ENCODE measurements around the gene SHROOM3. TPM values are rescaled to one million over a fixed set of nuclear protein-coding genes. Genes with fewer than 3 reads are reported as not detected.

SHROOM3 gene
- total and polyA plus RNA-seq, 2 donors: 11.7 to 16.6 TPM

- Histone ChIP-seq H3K4me3 (ENCODE audit: low read depth, low read length) (no peak overlapping the region), H3K27ac (ENCODE audit: low read depth) (peak overlapping the region; percentile 62), H3K36me3 (ENCODE audit: insufficient read depth) (no peaks in the 10 kb centered on the region), H3K4me1 (ENCODE audit: insufficient read depth) (no peaks in the 10 kb centered on the region)
- no peak for DNase-seq (ENCODE audit: extremely low spot score)
- WGBS: 23% methylated on average over 2 of the region's 2 CpGs
Measured at GRCh38 chr4:76737771-76738085, 302.7 kb downstream of the SHROOM3 start.

DNA sequence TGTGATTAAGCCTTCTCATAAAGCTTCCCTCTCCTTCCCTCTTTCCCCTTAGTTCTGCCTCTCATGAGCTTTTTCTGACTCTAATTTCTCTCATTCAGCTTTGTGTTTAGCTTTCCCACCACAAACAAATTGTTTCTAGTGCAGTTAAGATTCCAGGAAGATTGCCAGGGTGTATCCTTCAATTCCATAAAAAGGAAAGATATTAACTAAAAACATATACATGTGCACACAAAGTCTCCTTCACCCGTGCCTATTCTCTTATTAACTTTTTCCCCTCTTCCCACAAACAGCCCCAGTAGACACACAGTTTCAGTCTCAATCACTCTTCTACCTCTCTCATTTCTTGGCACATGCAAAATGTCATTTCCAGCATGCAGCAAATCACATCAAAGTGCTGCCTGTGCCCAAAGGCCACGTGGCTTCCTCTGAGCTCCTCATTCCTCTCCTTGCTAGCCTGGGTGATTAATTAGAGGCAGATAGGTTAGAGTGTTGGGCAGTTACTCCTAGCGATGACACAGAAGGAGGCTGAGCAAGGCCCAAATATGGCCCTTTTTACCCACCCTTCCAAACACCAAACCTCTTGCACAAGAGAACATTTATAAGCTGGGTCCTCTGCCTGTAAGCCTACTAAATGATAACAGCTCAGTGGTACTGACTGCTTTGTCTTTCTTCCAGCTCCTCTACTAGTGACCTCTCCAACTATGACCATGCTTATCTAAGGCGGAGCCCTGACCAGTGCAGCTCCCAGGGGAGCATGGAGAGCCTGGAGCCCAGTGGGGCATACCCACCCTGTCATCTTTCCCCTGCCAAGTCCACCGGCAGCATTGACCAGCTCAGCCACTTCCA is 303.3 kb downstream of the SHROOM3 start:
- Histone ChIP-seq H3K4me3 (ENCODE audit: low read depth, low read length) (no peak overlapping the region), H3K36me3 (ENCODE audit: insufficient read depth) (no peaks in the 10 kb centered on the region), H3K27ac (ENCODE audit: low read depth) (peak overlapping the region; percentile 77), H3K4me1 (ENCODE audit: insufficient read depth) (no peaks in the 10 kb centered on the region)
- 29% methylated on average over 5 of the region's 5 CpGs for WGBS
- peak; percentile 42 for DNase-seq (ENCODE audit: extremely low spot score)

- no peak for DNase-seq (ENCODE audit: extremely low spot score)
- Histone ChIP-seq H3K4me3 (ENCODE audit: low read depth, low read length) (no peak overlapping the region), H3K36me3 (ENCODE audit: insufficient read depth) (no peaks in the 10 kb centered on the region), H3K27ac (ENCODE audit: low read depth) (no peak overlapping the region), H3K4me1 (ENCODE audit: insufficient read depth) (no peaks in the 10 kb centered on the region)
- WGBS: 95% methylated on average over 24 of the region's 24 CpGs
Measured at GRCh38 chr4:76740192-76740591, 305.2 kb downstream of the SHROOM3 start.

- Histone ChIP-seq H3K4me1 (ENCODE audit: insufficient read depth) (no peaks in the 10 kb centered on the region), H3K4me3 (ENCODE audit: low read depth, low read length) (no peak overlapping the region), H3K27ac (ENCODE audit: low read depth) (no peak overlapping the region), H3K36me3 (ENCODE audit: insufficient read depth) (no peaks in the 10 kb centered on the region)
- DNase-seq (ENCODE audit: extremely low spot score): no peak
- 96% methylated on average over 85 of the region's 85 CpGs for WGBS
Measured at GRCh38 chr4:76740866-76741662, 306.0 kb downstream of the SHROOM3 start.

DNA sequence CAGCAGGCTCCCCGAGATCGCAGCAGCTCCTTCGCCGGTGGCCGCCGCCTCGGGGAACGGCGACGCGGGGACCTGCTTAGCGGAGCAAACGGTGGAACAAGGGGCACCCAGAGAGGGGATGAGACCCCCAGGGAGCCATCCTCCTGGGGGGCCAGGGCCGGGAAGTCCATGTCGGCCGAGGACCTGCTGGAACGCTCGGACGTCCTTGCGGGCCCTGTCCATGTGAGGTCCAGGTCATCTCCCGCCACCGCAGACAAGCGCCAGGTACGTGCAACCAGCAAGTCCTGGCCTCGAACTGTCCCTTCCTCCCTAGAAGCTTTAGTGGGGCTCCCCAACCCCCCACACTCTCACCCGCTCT is 306.6 kb downstream of the SHROOM3 start:
- Histone ChIP-seq H3K27ac (ENCODE audit: low read depth) (no peak overlapping the region), H3K4me3 (ENCODE audit: low read depth, low read length) (no peak overlapping the region), H3K36me3 (ENCODE audit: insufficient read depth) (no peaks in the 10 kb centered on the region), H3K4me1 (ENCODE audit: insufficient read depth) (no peaks in the 10 kb centered on the region)
- DNase-seq (ENCODE audit: extremely low spot score): no peak
- WGBS: 96% methylated on average over 26 of the region's 26 CpGs

GRCh38 chr4:76744241-76744921 is 309.4 kb downstream of the SHROOM3 start:
- H3K4me3 ChIP-seq (ENCODE audit: low read depth, low read length): no peak overlapping the region
- H3K4me1 ChIP-seq (ENCODE audit: insufficient read depth): no peaks in the 10 kb centered on the region
- H3K36me3 ChIP-seq (ENCODE audit: insufficient read depth): no peaks in the 10 kb centered on the region
- WGBS: 60% methylated on average over 1 of the region's 1 CpG
- DNase-seq (ENCODE audit: extremely low spot score): no peak
- H3K27ac ChIP-seq (ENCODE audit: low read depth): no peak overlapping the region

DNA sequence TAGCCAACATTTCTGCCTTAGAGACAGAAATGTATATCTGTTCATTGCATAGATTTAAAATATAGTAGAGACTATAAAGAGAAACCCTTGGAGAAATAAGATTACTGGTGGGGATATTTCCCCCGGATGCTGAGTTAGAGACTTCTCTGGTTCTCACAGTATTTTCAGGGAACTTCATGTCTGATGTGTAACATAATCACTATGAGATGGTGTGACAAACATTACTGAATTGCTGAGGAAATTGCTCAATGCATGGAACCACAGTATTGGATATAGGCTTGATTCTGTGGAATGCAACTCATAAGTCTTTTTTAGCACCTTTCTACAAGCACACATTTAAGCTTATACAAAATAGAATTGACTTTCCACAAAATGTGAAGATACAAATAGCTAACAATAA is 310.2 kb downstream of the SHROOM3 start:
- no peak overlapping the region for H3K27ac ChIP-seq (ENCODE audit: low read depth)

GRCh38 chr4:76747563-76747962 is 312.5 kb downstream of the SHROOM3 start:
- no peaks in the 10 kb centered on the region for H3K4me1 ChIP-seq (ENCODE audit: insufficient read depth)
- H3K27ac ChIP-seq (ENCODE audit: low read depth): no peak overlapping the region

More for the DNA sequence above, 310.2 kb downstream of the SHROOM3 start:
- no peaks in the 10 kb centered on the region for H3K36me3 ChIP-seq (ENCODE audit: insufficient read depth)
- no peaks in the 10 kb centered on the region for H3K4me1 ChIP-seq (ENCODE audit: insufficient read depth)
- no peak for DNase-seq (ENCODE audit: extremely low spot score)
- H3K4me3 ChIP-seq (ENCODE audit: low read depth, low read length): no peak overlapping the region
- 81% methylated on average over 1 of the region's 1 CpG for WGBS

GRCh38 chr4:76748649-76749048 is 313.6 kb downstream of the SHROOM3 start:
- H3K4me3 ChIP-seq (ENCODE audit: low read depth, low read length): no peak overlapping the region
- no peaks in the 10 kb centered on the region for H3K36me3 ChIP-seq (ENCODE audit: insufficient read depth)
- no peak for DNase-seq (ENCODE audit: extremely low spot score)
- 34% methylated on average over 6 of the region's 6 CpGs for WGBS
- H3K27ac ChIP-seq (ENCODE audit: low read depth): no peak overlapping the region
- H3K4me1 ChIP-seq (ENCODE audit: insufficient read depth): no peaks in the 10 kb centered on the region

More at GRCh38 chr4:76747563-76747962, 312.5 kb downstream of the SHROOM3 start:
- WGBS: 90% methylated on average over 2 of the region's 2 CpGs
- no peak for DNase-seq (ENCODE audit: extremely low spot score)
- no peaks in the 10 kb centered on the region for H3K36me3 ChIP-seq (ENCODE audit: insufficient read depth)
- no peak overlapping the region for H3K4me3 ChIP-seq (ENCODE audit: low read depth, low read length)

DNA sequence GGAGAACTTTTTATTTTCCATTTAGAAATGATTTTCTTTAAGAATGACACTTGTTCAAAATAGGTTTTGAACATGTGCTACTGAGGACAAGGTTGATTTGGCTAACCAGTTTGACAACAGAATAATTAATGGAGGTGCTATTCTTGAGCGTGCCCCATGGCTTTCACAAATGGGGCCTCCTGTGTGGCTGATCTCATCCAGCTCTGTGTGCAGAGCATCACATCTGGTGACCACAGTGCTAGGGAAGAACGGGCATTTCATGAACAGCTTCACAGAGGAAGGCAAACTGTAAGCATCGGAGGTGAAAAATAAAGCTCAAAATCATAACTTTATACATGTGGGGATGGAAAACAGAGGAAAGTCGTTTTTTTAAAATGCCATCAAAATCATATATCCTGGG is 314.3 kb downstream of the SHROOM3 start:
- Histone ChIP-seq H3K36me3 (ENCODE audit: insufficient read depth) (no peaks in the 10 kb centered on the region), H3K4me1 (ENCODE audit: insufficient read depth) (no peaks in the 10 kb centered on the region), H3K4me3 (ENCODE audit: low read depth, low read length) (no peak overlapping the region), H3K27ac (ENCODE audit: low read depth) (no peak overlapping the region)
- DNase-seq (ENCODE audit: extremely low spot score): no peak
- 89% methylated on average over 4 of the region's 4 CpGs for WGBS

- Histone ChIP-seq H3K4me1 (ENCODE audit: insufficient read depth) (no peaks in the 10 kb centered on the region), H3K4me3 (ENCODE audit: low read depth, low read length) (no peak overlapping the region), H3K36me3 (ENCODE audit: insufficient read depth) (no peaks in the 10 kb centered on the region), H3K27ac (ENCODE audit: low read depth) (no peak overlapping the region)
- no peak for DNase-seq (ENCODE audit: extremely low spot score)
- 76% methylated on average over 3 of the region's 3 CpGs for WGBS
Measured at GRCh38 chr4:76750716-76751115, 315.7 kb downstream of the SHROOM3 start.

DNA sequence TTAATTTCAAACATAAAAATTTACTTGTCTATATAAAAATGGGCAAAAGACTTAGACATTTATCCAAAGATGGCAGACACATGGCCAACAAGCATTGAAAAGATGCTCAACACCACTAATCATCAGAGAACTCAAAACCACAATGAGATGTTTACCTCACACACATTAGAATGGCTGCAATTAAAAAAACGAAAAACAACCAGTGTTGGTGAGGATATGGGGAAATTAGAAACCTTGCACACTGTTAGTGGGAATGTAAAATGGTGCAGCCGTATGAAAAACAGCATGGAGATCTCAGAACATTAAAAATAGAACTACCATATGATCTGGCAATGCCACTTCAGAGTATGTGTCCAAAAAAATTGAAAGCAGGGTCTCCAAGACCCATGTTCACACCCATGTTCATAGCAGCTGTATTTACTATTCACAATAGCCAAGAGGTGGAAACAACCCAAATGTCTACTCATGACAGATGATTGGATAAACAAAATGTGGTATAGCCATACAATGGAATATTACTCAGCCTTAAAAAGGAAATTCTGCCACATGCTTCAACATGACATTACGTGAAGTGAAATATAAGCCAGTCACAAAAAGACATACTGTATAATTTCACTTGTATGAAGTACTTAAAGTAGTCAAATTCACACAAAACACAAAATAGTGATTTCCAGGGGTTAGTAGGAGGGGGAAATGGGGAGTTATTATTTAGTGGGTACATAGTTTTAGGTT is 316.7 kb downstream of the SHROOM3 start:
- H3K4me3 ChIP-seq (ENCODE audit: low read depth, low read length): no peak overlapping the region
- no peak for DNase-seq (ENCODE audit: extremely low spot score)
- no peak overlapping the region for H3K27ac ChIP-seq (ENCODE audit: low read depth)
- H3K36me3 ChIP-seq (ENCODE audit: insufficient read depth): no peaks in the 10 kb centered on the region
- WGBS: 97% methylated on average over 3 of the region's 3 CpGs
- no peaks in the 10 kb centered on the region for H3K4me1 ChIP-seq (ENCODE audit: insufficient read depth)

GRCh38 chr4:76752861-76753501 is 318.0 kb downstream of the SHROOM3 start:
- Histone ChIP-seq H3K4me1 (ENCODE audit: insufficient read depth) (no peaks in the 10 kb centered on the region), H3K27ac (ENCODE audit: low read depth) (no peak overlapping the region), H3K36me3 (ENCODE audit: insufficient read depth) (no peaks in the 10 kb centered on the region), H3K4me3 (ENCODE audit: low read depth, low read length) (no peak overlapping the region)
- WGBS: 31% methylated on average over 3 of the region's 3 CpGs
- no peak for DNase-seq (ENCODE audit: extremely low spot score)
